Subcutaneous adipose tissue (tissue), 4 donors: ENCODE results near the gene NEDD4. TPM values are rescaled to one million over a fixed set of nuclear protein-coding genes. Genes with fewer than 3 reads are reported as not detected.

ENCODE experiments used
- total RNA-seq, 4 donors: library from RNA; depleted of rRNA; stranded (reverse); fragments of >200 nt; gene quantifications; one replicate each; pipeline ENCODE4 v1.1.0, GENCODE V29; 2016
- TF ChIP-seq, protein P1 (sequence below): fragments of 450-650 bp; IDR thresholded peaks from one replicate; pipeline ENCODE4 v1.5.1; 2016; ENCODE audit warnings: low read depth, mild to moderate bottlenecking, control low read depth, antibody characterized with exemption, moderate library complexity

The NEDD4 gene
- total RNA-seq, 4 donors from 2014 or later = 10.0 to 18.1 (median 15.3) TPM

DNA sequence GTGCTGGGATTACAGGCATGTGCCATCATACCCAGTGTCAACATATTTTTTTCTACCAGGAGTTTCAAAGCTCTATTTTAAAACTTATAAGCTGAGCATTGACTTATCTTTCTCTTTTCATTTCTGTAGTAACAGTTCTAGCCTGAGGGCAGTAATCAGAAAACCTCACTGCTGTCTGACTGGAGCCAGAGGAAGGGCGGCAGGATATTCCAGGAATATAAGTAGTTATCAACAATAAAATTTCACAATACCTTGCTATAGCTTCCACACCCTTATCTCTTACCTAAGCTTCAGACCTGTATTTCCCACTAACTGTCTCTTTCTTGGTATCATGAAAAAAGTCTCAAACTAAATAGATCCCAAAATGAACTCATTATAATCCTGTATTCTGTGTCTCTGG is 5.1 kb upstream of the NEDD4 start:
- TF ChIP-seq, protein P1, sequence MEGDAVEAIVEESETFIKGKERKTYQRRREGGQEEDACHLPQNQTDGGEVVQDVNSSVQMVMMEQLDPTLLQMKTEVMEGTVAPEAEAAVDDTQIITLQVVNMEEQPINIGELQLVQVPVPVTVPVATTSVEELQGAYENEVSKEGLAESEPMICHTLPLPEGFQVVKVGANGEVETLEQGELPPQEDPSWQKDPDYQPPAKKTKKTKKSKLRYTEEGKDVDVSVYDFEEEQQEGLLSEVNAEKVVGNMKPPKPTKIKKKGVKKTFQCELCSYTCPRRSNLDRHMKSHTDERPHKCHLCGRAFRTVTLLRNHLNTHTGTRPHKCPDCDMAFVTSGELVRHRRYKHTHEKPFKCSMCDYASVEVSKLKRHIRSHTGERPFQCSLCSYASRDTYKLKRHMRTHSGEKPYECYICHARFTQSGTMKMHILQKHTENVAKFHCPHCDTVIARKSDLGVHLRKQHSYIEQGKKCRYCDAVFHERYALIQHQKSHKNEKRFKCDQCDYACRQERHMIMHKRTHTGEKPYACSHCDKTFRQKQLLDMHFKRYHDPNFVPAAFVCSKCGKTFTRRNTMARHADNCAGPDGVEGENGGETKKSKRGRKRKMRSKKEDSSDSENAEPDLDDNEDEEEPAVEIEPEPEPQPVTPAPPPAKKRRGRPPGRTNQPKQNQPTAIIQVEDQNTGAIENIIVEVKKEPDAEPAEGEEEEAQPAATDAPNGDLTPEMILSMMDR = no peak

DNA sequence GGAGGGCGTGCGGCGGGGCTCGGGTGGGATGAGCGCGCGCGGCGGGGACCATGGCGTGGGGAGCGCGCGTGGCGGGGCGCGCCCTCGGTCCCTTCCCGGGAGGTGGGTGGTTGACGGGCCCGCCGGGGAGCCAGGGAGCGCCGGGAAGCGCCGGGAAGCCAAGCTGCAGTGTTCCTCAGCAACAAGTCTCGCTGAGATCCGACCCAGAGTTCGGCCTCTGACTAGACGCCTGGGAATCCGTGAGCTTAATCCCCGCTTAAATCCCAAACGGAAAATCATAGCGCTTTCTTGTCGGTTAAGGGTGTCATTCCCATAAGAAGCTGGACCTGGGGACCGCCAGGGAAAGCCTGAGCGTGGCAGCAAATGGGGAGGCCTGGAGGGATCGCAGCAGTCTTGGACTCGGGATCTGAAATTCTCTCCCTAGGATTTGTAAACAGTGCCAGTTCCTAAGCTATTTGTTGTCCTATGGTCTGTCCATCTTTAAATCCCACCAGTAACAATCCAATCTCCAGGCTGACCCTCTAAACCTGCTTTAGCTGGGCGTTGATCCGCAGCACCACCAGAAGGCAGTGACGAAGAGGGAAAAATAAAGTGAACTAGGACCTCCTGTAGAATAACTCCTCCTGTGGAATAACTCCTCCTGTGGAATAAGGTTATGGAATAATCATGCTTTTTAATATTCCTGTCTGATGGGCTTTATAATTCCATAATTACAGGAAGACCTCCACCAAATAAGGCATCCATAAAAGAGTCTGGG is 570 bp upstream of the NEDD4 start:
- TF ChIP-seq, protein P1 = no peak

DNA sequence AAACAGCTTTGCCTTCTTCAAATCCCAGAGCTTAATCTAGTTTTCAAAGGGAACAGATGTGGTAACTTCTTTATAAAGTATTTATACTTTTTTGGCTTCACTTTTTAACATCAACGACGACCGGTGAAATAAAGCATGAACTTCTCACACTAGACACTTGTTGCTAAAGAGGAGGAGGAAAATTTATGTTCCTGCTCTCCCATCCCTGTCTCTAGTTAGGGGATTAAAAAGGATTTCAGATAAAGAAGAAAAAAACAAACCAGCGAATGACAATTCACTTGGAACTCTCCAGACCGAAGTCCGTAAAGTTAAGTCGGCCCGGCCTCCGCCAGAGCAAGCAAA is 672 bp downstream of the NEDD4 start:
- TF ChIP-seq, protein P1 = no peak

DNA sequence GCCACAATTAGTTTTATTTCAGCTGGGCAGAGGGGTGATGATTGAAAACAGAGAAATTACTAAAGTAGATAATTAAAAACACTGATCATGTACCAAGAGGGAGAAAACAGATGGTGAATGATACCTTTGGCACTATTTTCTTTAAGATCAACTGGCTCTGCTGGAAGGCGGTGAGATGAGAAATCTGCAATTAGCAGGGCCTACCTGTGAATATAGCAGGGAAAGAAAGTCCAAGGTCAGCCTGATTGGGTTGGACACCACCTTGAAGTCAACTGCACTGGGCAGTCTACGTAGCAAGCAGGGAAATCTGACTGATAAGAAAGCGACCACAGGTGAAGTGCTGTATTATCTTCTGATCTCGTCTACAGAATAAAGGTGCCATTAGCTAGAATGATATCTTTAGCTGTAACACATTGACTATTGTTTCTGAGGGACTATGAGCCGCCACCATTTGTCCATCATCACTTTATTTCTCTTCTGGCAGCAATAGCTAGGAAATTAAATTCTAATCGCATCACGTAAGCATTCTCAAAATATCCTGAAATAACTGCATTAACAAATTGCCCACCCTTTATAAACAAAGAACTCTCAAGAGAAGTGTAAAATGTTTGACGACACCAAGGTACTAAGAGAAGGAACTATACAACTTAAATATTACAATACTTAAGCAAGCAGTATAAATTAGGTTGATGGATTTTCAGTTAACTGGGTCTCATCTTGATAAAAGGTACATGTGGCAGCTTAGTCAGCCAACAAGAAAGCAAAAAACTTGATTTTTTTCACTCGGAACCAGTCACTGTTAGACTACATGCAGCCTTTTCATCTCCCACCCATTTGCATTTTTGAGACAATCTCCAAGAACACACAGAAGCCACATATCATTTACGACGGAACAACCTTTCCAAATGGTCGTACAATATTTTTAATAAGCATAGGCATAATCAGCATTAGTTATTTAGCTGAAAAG is 1.3 kb downstream of the NEDD4 start:
- TF ChIP-seq, protein P1 = no peak

DNA sequence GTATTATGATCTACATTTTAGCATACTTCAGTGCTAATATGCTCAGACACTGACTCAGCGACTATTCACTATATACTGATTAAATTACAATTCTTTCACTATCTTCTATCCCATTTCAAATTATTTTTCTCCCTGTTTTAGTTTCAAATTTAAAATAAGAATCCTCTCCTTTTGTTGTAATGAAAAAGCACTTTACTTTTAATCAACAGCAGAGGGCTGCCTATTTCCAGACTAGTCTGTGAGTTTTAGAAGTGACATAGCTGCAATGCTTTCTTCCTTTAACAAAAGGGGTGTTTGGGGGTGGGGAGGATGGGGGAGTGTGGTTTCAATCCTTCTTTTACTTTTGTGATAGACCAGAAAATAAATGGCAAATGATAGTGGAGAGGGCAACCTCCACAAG is 2.4 kb downstream of the NEDD4 start:
- TF ChIP-seq, protein P1 = no peak

DNA sequence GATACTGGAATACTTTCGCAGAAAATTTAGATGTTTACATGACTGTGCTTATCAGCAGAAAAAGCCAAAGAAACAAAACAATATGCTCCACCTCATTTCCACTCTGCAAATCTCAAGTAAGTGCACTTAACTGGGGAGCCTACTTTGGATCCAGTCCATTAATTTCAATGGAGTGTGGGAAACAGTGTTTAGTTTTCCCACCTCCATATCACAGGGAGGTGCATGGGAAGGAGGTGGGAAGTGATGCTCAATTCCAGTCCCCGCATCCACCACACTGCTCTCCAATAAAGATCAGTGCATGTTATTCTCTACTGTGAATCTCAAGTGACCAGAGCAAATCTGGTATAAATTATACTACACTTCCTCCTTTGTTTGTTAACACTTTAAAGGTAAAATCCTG is 2.9 kb downstream of the NEDD4 start:
- TF ChIP-seq, protein P1 = no peak

DNA sequence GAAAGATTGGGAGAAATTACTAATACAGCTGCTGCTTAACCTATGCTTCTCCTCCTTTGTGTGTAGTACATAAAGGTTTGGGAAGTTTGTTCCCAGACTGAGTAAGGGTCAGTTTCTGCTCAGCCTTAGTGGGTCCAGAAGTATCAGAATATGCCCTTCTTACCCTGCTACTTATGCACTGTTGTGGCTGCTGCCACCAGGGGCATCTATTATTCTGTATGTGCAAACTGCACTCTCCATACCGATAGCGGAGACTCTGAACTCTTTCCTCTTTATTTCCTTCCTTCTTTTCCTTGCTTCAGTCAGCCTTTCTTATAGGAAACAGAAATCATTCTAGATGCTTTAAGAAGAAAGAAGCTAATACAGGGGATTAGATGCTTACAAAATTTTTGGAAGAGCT is 4.0 kb downstream of the NEDD4 start:
- TF ChIP-seq, protein P1 = no peak
